GM19328 (cell line): ENCODE measurements around the gene IRGC.

Source experiments
- ATAC-seq: cut with Tn5 transposase; IDR thresholded peaks from one replicate; pipeline ENCODE4 v1.9.1; 2021; ENCODE audit warnings: mild to moderate bottlenecking, moderate library complexity; ENCODE audit not compliant: unreplicated experiment

The IRGC gene

DNA sequence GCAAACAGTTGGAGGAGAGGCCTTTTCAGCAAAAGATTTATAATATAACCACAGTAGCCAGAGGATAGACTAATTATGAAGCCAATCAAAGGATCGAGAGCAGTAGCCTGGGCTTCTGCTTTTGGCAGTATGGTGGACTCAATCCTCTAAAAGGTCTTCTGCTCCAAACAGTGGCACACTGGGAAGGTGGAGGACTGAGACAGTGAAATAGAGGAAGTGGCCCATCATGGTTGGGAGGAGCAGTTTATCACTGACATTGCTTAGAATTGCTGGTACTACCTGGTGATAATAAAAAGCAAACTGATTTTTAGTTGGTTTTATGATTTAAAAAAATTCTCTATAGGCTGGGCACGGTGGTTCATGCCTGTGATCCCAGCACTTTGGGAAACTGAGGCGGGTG is 25.0 kb upstream of the IRGC start:
- no peak for ATAC-seq

DNA sequence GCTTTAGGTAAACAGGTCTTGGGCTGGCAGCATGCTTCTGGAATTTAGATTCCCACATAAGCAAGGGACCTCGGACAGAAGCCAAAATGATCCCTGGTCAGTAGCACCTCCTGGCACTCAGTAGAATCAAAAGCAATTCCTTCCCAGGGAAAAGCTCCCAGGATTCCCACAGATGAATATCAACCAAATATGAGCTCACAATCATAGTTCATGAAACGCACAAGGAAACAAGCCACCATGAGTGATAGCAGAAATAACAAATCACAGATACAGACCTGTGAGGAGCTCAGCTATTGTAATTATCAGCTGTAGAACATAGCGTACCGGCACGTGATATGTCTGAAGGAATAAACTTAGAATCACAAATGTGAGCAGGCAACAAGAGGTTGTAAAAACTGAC is 24.1 kb upstream of the IRGC start:
- ATAC-seq = no peak

DNA sequence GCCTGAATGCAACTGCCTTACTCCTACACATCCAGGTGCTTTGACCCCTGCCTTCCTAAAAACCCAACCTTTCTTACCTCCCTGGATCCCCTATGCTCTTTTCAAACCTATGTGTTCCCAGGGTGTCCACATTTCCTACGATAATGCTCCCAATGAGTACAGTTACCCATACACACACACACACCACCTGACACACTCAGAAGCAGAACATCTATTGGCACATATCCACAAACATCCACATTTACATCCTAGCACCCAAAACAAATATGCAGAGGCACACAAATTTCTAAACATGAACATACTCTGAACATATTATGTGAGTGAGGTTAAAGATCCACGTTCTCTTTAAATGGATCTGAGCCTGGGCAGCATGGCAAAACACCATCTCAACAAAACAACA is 23.5 kb upstream of the IRGC start:
- ATAC-seq = no peak

DNA sequence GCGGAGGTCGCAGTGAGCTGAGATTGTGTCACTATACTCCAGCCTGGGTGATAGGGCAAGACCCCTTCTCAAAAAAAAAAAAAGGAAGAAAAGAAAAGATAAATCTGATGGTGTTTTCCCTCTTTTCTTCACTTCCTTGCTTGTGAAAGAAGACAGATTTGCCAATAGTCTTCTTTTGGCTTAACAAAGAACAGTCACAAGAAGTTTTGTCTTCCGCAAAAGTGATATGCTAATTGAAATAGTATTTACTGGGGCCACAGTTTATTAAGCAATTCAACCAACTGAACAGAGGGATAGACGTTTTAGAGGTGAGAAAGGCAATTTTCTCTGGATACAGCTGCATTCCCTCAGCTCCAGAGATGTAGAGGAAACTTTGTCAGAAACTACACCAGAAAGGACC is 23.0 kb upstream of the IRGC start:
- ATAC-seq = no peak

DNA sequence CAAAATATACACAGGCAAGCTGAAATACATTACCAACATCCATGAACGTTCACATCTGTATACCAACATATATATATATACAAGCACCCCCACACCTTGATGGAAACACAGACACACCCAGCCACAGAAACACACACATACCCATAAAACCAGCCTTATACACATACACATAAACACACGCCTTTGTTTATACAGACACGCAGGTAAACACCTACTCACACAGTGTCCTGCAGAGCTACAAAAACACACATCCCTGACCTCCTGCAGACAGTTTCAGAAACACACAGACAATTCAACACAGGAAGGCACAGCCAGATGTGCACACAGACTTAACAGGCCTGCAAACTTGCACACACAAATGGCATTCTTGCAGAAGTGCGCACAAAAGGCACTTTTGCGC is 21.3 kb upstream of the IRGC start:
- ATAC-seq = no peak

DNA sequence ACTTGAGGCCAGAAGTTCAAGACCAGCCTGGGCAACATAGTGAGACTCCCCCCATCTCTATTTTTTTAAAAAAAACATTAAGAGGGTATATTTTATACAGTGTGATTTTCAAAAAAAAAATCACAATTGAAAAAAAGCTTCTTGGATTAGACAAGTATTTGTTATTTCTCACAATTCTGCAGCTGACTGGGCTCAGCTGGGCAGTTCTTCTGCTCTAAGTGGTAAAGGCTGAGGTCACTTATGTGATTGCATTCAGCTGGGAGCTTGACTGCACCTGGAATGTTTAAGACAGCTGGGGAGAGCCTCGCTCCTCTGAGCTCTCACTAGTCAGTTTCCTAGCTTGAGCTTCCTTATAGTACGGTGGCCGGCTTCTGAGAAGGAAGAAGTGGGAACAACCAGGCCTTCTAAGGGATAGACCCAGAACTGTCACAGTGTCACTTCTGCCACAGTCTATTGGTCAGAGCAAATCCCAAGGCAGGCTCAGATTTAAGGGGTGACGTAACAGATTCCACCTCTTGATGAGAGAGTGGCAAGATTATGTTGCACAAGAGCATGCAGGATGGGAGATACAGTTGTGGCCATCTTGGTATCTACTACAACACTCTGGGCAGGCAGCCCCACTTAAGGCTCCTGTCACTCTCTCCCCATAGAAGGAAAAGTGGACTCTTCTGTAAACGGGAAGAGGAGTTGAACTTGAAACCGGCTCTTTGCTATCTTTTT is 19.7 kb upstream of the IRGC start:
- ATAC-seq = no peak

DNA sequence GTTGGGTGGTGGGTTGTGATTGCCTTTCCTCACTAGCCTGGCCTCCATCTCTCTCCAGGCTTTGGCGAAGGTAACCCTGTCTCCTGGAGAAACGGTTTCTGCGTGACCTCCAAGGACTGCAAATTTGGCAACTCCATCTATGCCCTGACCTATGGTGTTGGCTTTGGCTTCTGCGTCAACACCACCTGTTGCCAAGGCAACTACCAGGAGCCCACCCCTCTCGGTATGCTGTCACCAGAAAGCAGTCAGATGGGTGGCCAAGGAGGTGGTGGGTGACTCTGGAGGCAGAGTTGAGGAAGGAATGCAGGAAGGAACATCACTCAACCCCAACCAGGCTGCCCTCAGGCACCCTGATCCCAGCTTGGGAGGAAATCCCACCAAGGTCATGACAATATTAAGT is 18.6 kb upstream of the IRGC start:
- no peak for ATAC-seq

DNA sequence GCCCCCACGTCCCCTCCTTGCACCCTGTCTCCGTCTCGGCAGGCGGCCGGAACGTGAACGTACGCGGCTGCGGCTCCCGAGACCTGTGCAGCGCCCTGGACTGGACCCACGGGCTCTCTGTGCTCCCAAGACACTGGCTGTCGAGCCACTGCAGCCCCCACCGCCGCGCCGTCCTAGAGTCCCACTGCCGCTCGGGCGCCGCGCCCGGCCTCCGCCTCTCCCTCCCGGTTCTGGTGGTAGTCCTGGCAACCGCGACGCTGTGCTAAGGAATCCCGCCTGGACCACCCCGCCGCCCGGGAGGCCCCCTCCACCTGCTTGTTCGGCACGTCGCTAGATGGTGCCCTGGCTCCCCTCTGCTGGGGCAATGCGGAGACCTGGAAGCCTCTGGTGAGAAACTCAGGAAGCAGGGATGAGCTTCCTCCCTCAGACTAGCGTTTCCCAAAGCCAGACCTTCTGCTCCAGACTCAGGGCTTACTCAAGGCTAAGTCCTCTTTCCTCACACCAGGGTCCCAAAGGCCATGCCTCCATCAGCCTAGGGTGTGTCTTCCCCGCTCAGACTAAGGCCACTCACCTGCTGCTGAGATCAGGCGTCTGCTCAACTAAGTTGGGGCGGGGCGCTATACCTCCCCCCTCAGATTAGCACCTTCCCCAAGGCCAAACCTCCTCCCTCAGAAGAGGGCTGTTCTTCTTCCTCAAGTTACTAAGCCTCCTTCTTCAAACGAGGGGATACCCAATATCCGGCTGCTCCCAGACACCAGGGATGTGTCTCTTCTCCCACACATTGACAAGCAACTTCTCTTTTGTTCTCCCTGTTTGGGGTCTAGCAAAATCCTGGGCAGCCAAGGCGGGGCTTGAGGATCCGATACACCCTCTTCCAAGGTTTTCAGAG is 16.1 kb upstream of the IRGC start:
- ATAC-seq = no peak

DNA sequence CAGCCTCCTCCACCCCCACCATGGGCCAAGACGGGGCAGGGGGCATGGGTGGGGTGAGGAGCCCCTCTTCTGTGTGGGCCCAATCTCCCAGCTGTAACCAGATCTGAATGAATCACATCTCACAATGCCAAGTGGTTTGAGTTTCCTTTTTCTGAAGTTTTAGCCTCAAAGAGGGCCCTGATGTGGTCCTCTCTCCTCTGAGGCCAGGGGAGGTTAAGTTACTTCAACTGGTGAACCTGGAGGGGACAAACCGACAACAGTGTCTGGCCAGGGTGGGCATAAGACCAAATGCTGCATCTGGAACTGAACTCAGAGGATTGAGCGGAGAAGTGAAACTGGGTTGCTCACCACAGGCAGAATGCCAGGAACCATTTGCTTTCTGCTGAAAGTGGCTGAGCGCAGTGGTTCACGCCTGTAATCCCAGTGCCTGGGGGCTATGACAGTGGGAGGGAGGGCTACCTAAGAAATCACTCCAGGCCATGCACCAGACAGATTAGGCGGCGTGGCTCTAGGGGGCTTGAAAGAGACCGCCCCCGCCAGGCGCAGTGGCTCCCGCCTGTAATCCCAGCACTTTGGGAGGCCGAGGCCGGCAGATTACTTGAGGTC is 15.4 kb upstream of the IRGC start:
- no peak for ATAC-seq

DNA sequence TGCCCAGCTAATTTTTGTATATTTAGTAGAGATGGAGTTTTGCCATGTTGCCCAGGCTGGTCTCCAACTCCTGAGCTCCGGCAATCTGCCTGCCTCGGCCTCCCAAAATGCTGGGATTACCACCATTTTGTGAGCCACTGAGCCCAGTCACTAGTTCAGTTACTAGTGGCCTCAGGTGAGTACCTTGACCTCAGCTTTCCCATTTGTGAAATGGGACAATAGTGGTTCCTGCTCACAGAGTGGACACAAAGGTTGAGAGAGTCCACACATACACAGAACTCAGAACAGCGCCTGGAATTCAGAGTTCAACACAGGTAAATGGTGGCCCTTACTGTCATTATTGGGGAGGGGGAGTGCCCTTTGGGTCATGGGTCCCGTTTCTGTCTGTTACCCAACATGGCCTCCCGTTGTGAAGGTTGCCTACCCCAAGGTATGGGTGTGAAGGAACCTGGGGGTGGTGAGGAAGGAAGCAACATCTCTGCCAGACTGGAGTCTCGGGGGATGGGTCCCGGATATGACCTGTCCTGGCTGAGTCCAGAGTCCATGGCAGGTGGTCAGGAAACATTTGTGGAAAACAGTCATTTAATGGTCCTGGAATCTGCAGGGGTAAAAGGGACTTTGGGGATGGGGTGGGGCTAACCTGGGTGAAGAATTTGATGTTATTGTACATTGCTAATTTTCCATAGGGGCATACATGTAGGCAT is 11.7 kb upstream of the IRGC start:
- no peak for ATAC-seq

DNA sequence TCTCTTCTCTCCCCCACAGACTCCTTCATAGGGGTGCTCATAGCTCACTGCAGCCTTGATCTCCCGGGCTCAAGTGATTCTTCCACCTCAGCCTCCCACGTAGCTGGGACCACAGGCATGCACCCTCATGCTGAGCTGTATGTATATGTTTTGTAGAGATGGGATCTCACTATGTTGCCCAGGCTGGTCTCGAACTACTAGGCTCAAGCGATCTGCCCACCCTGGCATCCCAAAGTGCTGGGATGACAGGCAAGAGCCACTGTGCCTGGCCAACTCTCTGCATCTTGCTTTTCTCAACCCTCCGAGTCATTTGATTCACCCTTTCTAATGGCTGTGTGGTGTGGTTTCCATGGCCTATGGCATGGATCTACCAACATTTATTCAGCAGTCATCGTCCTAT is 10.1 kb upstream of the IRGC start:
- ATAC-seq = no peak

DNA sequence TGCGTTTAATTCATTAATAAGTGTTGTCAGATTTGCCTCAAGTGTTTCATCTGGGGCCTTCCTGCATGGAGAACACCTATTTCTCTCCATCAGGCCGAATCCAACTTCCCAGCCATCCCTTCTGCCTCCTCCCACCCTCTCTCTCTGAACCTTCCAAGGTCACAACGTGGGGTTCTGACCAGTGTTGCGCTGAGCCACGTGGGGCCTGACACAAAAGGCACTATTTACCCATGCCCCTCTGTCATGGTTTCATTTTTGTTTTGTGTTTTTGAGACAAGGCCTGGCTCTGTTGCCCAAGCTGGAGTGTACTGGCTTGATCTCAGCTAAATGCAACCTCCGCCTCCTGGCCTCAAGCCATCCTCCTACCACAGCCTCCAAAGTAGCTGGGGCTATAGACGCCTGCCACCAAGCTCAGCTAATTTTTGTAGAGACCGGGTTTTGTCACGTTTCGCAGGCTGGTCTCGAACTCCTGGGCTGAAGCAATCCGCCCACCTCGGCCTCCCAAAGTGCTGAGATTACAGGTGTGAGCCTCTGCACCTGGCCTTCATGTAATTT is 8.6 kb upstream of the IRGC start:
- ATAC-seq = no peak

DNA sequence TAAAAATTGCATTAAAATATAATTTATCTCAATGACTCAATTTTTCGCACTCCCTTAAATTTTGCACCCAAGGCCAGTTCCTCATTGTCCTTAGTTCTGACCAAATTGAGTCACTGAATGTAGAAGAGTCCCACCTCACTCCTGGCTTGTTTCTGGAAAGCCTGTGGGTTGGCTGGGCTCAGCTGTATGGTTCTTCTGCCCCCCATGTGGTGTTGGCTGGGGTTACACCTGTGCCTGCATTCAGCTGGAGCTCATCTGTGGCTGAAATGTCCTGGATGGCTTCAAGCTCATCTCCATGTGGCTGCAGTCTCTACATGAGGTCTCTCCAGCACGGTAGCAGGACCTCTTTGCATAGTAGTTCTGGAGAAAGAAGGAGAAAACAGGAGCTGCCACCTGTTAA is 7.2 kb upstream of the IRGC start:
- ATAC-seq = no peak

DNA sequence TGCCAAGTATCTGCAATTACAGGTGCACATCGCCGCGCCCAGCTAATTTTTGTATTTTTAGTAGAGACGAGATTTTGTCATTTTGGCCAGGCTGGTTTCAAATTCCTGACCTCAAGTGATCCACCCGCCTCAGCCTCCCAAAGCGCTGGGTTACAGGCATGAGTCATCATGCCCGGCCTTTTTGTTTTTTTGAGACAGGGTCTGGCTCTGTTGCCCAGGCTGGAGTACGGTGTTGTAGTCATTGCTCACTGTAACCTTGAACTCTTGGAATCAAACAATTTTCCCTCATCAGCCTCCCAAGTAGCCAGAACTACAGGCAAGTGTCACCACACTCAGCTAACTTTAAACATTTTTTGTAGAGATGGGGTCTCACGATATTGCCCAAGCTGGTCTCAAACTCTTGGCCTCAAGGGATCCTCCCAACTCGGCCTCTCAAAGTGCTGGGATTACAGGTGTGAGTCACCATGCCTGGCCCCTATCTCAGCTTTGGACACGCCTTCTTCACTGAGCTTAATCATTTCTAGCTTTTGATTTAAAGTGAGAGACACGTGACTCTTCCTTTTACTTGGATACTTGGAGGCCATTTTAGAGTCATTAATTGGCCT is 4.0 kb upstream of the IRGC start:
- ATAC-seq = no peak

DNA sequence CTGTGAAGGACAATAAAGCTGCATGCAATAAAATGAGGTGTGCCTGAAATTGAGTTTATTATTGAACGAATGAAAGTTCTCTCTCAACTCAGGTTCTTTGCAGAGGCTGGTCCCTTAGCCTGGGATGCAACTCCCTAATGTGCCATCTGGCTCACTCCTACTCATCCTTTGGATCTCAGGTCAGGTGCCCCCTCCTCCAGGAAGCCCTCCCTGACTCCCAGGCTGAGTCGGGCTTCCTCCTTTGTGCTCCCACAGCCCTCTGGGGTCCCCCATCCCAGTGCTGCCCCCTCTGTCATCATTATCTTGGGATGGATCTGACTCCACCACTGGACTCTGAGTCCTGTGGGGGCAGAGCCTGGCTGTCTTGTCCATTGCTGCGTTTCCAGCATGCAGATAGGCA is 2.7 kb upstream of the IRGC start:
- no peak for ATAC-seq

DNA sequence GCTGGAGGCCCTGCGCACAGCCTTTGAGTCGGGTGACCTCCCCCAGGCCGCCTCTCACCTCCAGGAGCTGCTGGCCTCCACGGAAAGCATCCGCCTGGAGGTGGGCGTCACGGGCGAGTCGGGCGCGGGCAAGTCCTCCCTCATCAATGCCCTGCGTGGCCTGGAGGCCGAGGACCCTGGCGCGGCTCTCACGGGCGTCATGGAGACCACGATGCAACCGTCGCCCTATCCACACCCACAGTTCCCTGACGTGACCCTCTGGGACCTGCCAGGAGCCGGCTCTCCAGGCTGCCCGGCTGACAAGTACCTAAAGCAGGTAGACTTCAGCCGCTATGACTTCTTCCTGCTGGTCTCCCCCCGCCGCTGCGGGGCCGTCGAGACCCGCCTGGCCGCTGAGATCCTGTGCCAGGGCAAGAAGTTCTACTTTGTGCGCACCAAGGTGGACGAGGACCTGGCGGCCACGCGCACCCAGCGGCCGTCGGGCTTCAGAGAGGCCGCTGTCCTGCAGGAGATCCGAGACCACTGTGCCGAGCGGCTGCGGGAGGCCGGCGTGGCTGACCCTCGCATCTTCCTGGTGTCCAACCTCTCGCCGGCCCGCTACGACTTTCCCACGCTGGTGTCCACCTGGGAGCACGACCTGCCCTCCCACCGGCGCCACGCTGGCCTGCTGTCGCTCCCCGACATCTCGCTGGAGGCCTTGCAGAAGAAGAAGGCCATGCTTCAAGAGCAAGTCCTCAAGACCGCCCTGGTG is 2.9 kb downstream of the IRGC start:
- ATAC-seq = no peak

DNA sequence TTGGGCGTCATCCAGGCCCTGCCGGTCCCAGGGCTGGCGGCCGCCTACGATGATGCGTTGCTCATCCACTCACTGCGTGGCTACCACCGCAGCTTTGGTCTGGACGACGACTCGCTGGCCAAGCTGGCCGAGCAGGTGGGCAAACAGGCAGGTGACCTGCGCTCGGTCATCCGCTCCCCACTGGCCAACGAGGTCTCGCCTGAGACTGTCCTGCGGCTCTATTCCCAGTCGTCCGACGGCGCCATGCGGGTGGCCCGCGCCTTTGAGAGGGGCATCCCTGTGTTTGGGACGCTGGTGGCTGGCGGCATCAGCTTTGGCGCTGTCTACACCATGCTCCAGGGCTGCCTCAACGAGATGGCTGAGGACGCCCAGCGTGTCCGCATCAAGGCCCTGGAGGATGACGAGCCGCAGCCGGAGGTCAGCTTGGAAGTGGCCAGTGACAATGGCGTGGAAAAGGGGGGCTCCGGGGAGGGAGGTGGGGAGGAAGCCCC is 3.5 kb downstream of the IRGC start:
- no peak for ATAC-seq

DNA sequence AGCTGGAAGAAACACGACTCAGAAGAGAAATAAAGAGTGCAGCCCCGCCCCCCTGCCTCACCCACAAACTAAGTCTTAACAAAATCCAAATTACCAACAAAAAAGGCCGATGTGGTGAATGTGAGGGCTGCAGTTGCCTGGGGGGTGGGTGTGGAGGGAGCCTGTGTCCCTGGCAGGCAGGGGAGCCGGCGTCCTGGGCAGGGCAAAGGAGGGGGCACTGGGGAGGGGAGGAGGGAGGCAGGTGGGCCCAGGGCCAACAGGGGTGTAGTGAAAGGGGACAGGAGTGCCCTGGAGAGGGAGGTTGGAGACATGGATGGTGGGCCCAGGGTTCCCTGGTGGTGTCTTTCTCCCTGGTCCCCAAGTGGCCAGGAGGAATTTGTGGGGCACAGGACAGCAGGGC is 4.0 kb downstream of the IRGC start:
- ATAC-seq = no peak

DNA sequence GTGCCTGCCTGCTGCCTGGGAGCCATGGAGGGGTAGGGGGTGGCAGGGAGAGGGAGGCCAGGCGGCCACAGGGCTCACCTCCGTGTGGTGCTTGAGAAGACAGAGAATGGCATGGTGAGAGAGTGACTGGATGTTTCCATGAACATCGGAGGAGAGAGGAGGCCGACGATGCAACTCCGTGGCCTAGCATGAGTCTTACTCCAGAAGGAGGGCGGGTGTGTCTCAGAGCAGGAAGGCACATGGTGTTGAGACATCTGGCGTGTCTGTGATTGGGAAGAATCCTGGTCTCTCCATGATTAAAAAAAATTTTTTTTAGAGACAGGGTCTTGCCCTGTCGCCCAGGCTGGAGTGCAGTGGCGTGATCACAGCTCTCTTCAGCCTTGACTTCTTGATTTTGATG is 5.1 kb downstream of the IRGC start:
- no peak for ATAC-seq
